ENCODE measurements around the gene PROM1. TPM values are rescaled to one million over a fixed set of nuclear protein-coding genes. Genes with fewer than 3 reads are reported as not detected.

The PROM1 gene
- total RNA-seq, 1 donor from 2014 or later = 0.35 TPM

Other genes starting within 250 kb of the PROM1 start
- gene FGFBP1, start 145.3 kb downstream of the PROM1 start, total RNA-seq = 0.26 TPM
- gene FGFBP2, start 120.8 kb downstream of the PROM1 start, total RNA-seq = 16.3 TPM
- gene TAPT1, start 142.4 kb upstream of the PROM1 start, total RNA-seq = 44.2 TPM

All from mesenteric fat pad (tissue), 1 donor.